Upper lobe of right lung (tissue), 1 donor: ENCODE measurements around the gene FUT2. TPM values are rescaled to one million over a fixed set of nuclear protein-coding genes. Genes with fewer than 3 reads are reported as not detected.
"Not testable (repeated sequence)": the region's sequence is repeated elsewhere in the genome, so short reads cannot be mapped to it uniquely, and the experiment has no call there.

ENCODE experiments used
- ATAC-seq: fragments of 200-7000 bp; cut with Tn5 transposase; one replicate; pipeline ENCODE4 v1.9.1; 2020; ENCODE audit warnings: mild to moderate bottlenecking, moderate library complexity
- DNase-seq: peaks from one replicate; pipeline ENCODE4 v3.0.0-alpha.2; 2020
- H3K27ac ChIP-seq: fragments of 200-600 bp; one replicate; pipeline ENCODE4 v1.8.0; 2022
- H3K27me3 ChIP-seq: fragments of 200-600 bp; one replicate; pipeline ENCODE4 v1.8.0; 2022; ENCODE audit warnings: mild to moderate bottlenecking
- H3K36me3 ChIP-seq: fragments of 200-600 bp; one replicate; pipeline ENCODE4 v1.8.0; 2022
- H3K4me1 ChIP-seq: fragments of 200-600 bp; one replicate; pipeline ENCODE4 v1.8.0; 2022
- H3K4me3 ChIP-seq: fragments of 200-600 bp; one replicate; pipeline ENCODE4 v1.8.0; 2022; ENCODE audit warnings: mild to moderate bottlenecking
- H3K9me3 ChIP-seq: fragments of 200-600 bp; one replicate; pipeline ENCODE4 v1.8.0; 2022
- CTCF ChIP-seq: fragments of 200-600 bp; IDR thresholded peaks from one replicate; pipeline ENCODE4 v1.8.0; 2022; ENCODE audit warnings: antibody characterized with exemption
- intact Hi-C: fragments of 100-400 bp; cut with DNase I; formaldehyde crosslinking; loops from one replicate; pipeline ENCODE4 v1.11.0; 2022
- total RNA-seq: library from RNA; stranded (reverse); fragmentation: NEBNext Ultra II Directional; extraction: Animal tissue kit (Norgen Biotek cat#: 25700); gene quantifications from one replicate; pipeline ENCODE4 v1.2.1, GENCODE V29; 2021
- donor health status: DM: no; HTN: yes; CAD: no; lungs with severe emphysema.

The FUT2 gene
- total RNA-seq, 1 donor from 2014 or later: 0.81 TPM

GRCh38 chr19:48716562-48717291 lies 21.0 kb downstream of the FUT2 start:
- Histone ChIP-seq H3K27me3 (no peaks in the 10 kb centered on the region), H3K9me3 (no peaks in the 10 kb centered on the region), H3K36me3 (no peaks in the 10 kb centered on the region), H3K4me3 (peak overlapping the region; percentile 19), H3K27ac (peak overlapping the region; percentile 24), H3K4me1 (peaks cover 29% of the 10 kb centered on the region)
- intact Hi-C loops: no loop called here
- ATAC-seq (no peak), DNase-seq (no peak)
- TF ChIP-seq CTCF: no peak

DNA sequence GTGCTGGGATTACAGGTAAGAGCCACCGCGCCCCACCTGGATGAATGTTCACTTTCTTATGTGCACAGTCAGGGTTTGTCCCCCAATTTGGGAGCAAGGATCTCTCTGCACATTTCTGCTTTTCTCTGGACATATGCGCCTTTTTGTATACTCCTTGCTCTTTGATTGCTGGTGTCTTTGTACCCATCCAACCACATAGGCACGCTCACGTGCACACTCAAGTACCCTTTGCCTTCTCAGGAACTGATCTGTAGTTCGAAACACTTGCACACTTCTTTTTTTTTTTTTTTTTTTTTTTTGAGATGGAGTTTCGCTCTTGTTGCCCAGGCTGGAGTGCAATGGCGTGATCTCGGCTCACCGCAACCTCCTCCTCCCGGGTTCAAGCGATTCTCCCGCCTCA lies 22.3 kb downstream of the FUT2 start:
- intact Hi-C loops, DNase-seq, H3K4me3 ChIP-seq, H3K27me3 ChIP-seq, H3K36me3 ChIP-seq, H3K27ac ChIP-seq, ATAC-seq, H3K9me3 ChIP-seq: not testable (repeated sequence)
- peaks cover 33% of the 10 kb centered on the region for H3K4me1 ChIP-seq

GRCh38 chr19:48718711-48719231 lies 23.0 kb downstream of the FUT2 start:
- intact Hi-C loops: no loop called here
- H3K27ac ChIP-seq: peak overlapping the region; percentile 58
- no peak for TF ChIP-seq CTCF

GRCh38 chr19:48719263-48720171 lies 23.7 kb downstream of the FUT2 start, which contains the start of gene MAMSTR:
Gene MAMSTR (minus strand): TSS chr19:48719725. CDS start chr19:48719031, 694 bp downstream.
- H3K27ac ChIP-seq: peak within 1 kb of the TSS; percentile 84
- H3K4me1 ChIP-seq: peaks cover 29% of the 10 kb centered on the region
- H3K36me3 ChIP-seq: no peaks in the 10 kb centered on the region
- H3K4me3 ChIP-seq: peak within 1 kb of the TSS; percentile 63
- ATAC-seq: no peak
- H3K27me3 ChIP-seq: no peaks in the 10 kb centered on the region
- no peaks in the 10 kb centered on the region for H3K9me3 ChIP-seq
- TF ChIP-seq CTCF: no peak
- no peak for DNase-seq
- intact Hi-C loops: no loop called here

More at GRCh38 chr19:48718711-48719231, 23.0 kb downstream of the FUT2 start:
- no peaks in the 10 kb centered on the region for H3K36me3 ChIP-seq
- H3K27me3 ChIP-seq: no peaks in the 10 kb centered on the region
- H3K4me3 ChIP-seq: no peak overlapping the region
- peaks cover 27% of the 10 kb centered on the region for H3K4me1 ChIP-seq
- H3K9me3 ChIP-seq: no peaks in the 10 kb centered on the region
- ATAC-seq (no peak), DNase-seq (no peak)

DNA sequence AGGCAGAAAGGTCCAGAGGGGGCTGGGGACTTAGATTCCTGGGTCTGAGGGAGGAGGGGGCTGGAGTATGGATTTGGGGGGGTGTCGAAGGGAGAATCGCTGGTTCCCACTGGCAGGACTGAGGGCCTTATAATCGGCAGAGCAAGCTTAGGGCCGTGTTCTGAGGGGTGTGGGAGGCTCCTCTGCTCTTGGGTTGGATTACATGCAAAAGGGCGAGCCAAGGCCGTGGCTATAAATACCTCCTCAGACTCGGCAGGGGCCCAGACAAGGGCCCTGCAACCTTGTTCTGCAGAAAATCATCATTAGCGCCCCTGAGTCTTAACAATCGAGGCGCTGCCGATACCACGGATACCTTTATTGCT lies 24.5 kb downstream of the FUT2 start:
- no peak for DNase-seq
- Histone ChIP-seq H3K27ac (no peak overlapping the region), H3K27me3 (no peaks in the 10 kb centered on the region), H3K4me3 (peak overlapping the region; percentile 63), H3K9me3 (no peaks in the 10 kb centered on the region), H3K4me1 (peaks cover 28% of the 10 kb centered on the region), H3K36me3 (no peaks in the 10 kb centered on the region)
- intact Hi-C loops: no loop called here
- TF ChIP-seq CTCF: no peak
- no peak for ATAC-seq
